Mononuclear cell (primary cell): ENCODE results near the gene NFKBIB. TPM values are rescaled to one million over a fixed set of nuclear protein-coding genes. Genes with fewer than 3 reads are reported as not detected.
"Not testable (repeated sequence)": the region's sequence is repeated elsewhere in the genome, so short reads cannot be mapped to it uniquely, and the experiment has no call there.

Experiments used
- H3K27me3 ChIP-seq: 2 replicates; pipeline ENCODE4 v1.6.0; 2011; ENCODE audit warnings: low read length, control low read depth; ENCODE audit not compliant: insufficient read depth
- H3K4me1 ChIP-seq: 2 replicates; pipeline ENCODE4 v1.5.1; 2011; ENCODE audit warnings: mild to moderate bottlenecking, low read length, control low read depth; ENCODE audit not compliant: insufficient read depth
- H3K4me3 ChIP-seq: 2 replicates; pipeline ENCODE4 v1.5.1; 2011; ENCODE audit warnings: mild to moderate bottlenecking, low read length, moderate library complexity
- H3K9me3 ChIP-seq: 2 replicates; pipeline ENCODE4 v1.5.1; 2011; ENCODE audit warnings: low read depth, mild to moderate bottlenecking, control low read depth, low read length
- total RNA-seq: library from RNA; depleted of rRNA; stranded (reverse); fragments of >200 nt; gene quantifications from one replicate; pipeline ENCODE4 v1.2.3, GENCODE V29; 2012

Gene NFKBIB
- total RNA-seq, 1 donor = 22.6 TPM

GRCh38 chr19:38868551-38868950 is 31.2 kb upstream of the NFKBIB start:
- H3K4me3 ChIP-seq = peak overlapping the region; percentile 45
- H3K27me3 ChIP-seq = no peaks in the 10 kb centered on the region
- no peaks in the 10 kb centered on the region for H3K9me3 ChIP-seq
- peaks cover 60% of the 10 kb centered on the region for H3K4me1 ChIP-seq

- Histone ChIP-seq H3K4me1 (peaks cover 54% of the 10 kb centered on the region), H3K4me3 (peak overlapping the region; percentile 45), H3K9me3 (no peaks in the 10 kb centered on the region), H3K27me3 (no peaks in the 10 kb centered on the region)
These were observed 30.5 kb upstream of the NFKBIB start for GRCh38 chr19:38869160-38869835.

- H3K4me3 ChIP-seq = peak overlapping the region; percentile 45
- no peaks in the 10 kb centered on the region for H3K27me3 ChIP-seq
- no peaks in the 10 kb centered on the region for H3K9me3 ChIP-seq
- H3K4me1 ChIP-seq = peaks cover 47% of the 10 kb centered on the region
These were observed 29.7 kb upstream of the NFKBIB start for GRCh38 chr19:38869836-38870607.

- Histone ChIP-seq H3K9me3 (no peaks in the 10 kb centered on the region), H3K4me1 (peaks cover 41% of the 10 kb centered on the region), H3K27me3 (no peaks in the 10 kb centered on the region), H3K4me3 (no peak overlapping the region)
These were observed 29.2 kb upstream of the NFKBIB start for GRCh38 chr19:38870612-38871011.

- peaks cover 36% of the 10 kb centered on the region for H3K4me1 ChIP-seq
- H3K9me3 ChIP-seq, H3K4me3 ChIP-seq, H3K27me3 ChIP-seq: not testable (repeated sequence)
These were observed 26.4 kb upstream of the NFKBIB start for GRCh38 chr19:38873400-38873799.

GRCh38 chr19:38875656-38876395 is 23.9 kb upstream of the NFKBIB start:
- Histone ChIP-seq H3K27me3 (no peaks in the 10 kb centered on the region), H3K4me1 (peaks cover 26% of the 10 kb centered on the region), H3K9me3 (no peaks in the 10 kb centered on the region)

GRCh38 chr19:38877781-38878574 is 21.8 kb upstream of the NFKBIB start, which contains the start of gene RINL:
Gene RINL, minus strand, starts transcription at chr19:38878275. Its CDS starts 1,533 bp downstream, at chr19:38876742.
- Histone ChIP-seq H3K27me3 (no peaks in the 10 kb centered on the region), H3K9me3 (no peaks in the 10 kb centered on the region), H3K4me3 (peak within 1 kb of the TSS; percentile 42), H3K4me1 (peaks cover 26% of the 10 kb centered on the region)

More at GRCh38 chr19:38875656-38876395, 23.9 kb upstream of the NFKBIB start:
- H3K4me3 ChIP-seq = no peak overlapping the region

- peak overlapping the region; percentile 42 for H3K4me3 ChIP-seq
- peaks cover 26% of the 10 kb centered on the region for H3K4me1 ChIP-seq
- H3K27me3 ChIP-seq = no peaks in the 10 kb centered on the region
- H3K9me3 ChIP-seq = no peaks in the 10 kb centered on the region
These were observed 21.0 kb upstream of the NFKBIB start for GRCh38 chr19:38878575-38879399.

- Histone ChIP-seq H3K4me3 (no peak overlapping the region), H3K4me1 (peaks cover 26% of the 10 kb centered on the region), H3K27me3 (no peaks in the 10 kb centered on the region), H3K9me3 (no peaks in the 10 kb centered on the region)
These were observed 20.4 kb upstream of the NFKBIB start for GRCh38 chr19:38879400-38879751.

- peaks cover 26% of the 10 kb centered on the region for H3K4me1 ChIP-seq
- no peaks in the 10 kb centered on the region for H3K9me3 ChIP-seq
- no peak overlapping the region for H3K4me3 ChIP-seq
- no peaks in the 10 kb centered on the region for H3K27me3 ChIP-seq
These were observed 19.5 kb upstream of the NFKBIB start for GRCh38 chr19:38880076-38880881.

GRCh38 chr19:38880882-38881609 is 18.7 kb upstream of the NFKBIB start:
- Histone ChIP-seq H3K4me1 (peaks cover 26% of the 10 kb centered on the region), H3K4me3 (no peak overlapping the region), H3K9me3 (no peaks in the 10 kb centered on the region), H3K27me3 (no peaks in the 10 kb centered on the region)

- Histone ChIP-seq H3K9me3 (no peaks in the 10 kb centered on the region), H3K4me3 (no peak overlapping the region), H3K27me3 (no peaks in the 10 kb centered on the region), H3K4me1 (peaks cover 14% of the 10 kb centered on the region)
These were observed 16.5 kb upstream of the NFKBIB start for GRCh38 chr19:38883286-38883685.

GRCh38 chr19:38884691-38885090 is 15.1 kb upstream of the NFKBIB start:
- H3K4me1 ChIP-seq, H3K27me3 ChIP-seq, H3K9me3 ChIP-seq, H3K4me3 ChIP-seq: not testable (repeated sequence)
